ENCODE results near the gene NPY2R.

NPY2R gene
- total RNA-seq: 0 reads per million in 2 donors

GRCh38 chr4:155208258-155209054 is at the start of gene NPY2R:
Gene NPY2R, plus strand, starts transcription at chr4:155208636. Its CDS starts 5,304 bp downstream, at chr4:155213940.
- no peak for DNase-seq

GRCh38 chr4:155161357-155161756 is 47.1 kb upstream of the NPY2R start:
- no peak for DNase-seq

GRCh38 chr4:155164718-155165117 is 43.7 kb upstream of the NPY2R start:
- DNase-seq: no peak

GRCh38 chr4:155170569-155170968 is 37.9 kb upstream of the NPY2R start:
- no peak for DNase-seq

- DNase-seq: no peak
These were observed 35.1 kb upstream of the NPY2R start for GRCh38 chr4:155173371-155173770.

- no peak for DNase-seq
These were observed 33.8 kb upstream of the NPY2R start for GRCh38 chr4:155174668-155175067.

- no peak for DNase-seq
These were observed 29.2 kb upstream of the NPY2R start for GRCh38 chr4:155179216-155179615.

GRCh38 chr4:155186972-155187371 is 21.5 kb upstream of the NPY2R start:
- no peak for DNase-seq

- DNase-seq: no peak
These were observed 20.4 kb upstream of the NPY2R start for GRCh38 chr4:155187989-155188388.

GRCh38 chr4:155190099-155190498 is 18.3 kb upstream of the NPY2R start:
- no peak for DNase-seq

- no peak for DNase-seq
These were observed 10.7 kb upstream of the NPY2R start for GRCh38 chr4:155197757-155198156.

GRCh38 chr4:155207534-155208257 is 740 bp upstream of the NPY2R start:
- DNase-seq: no peak

- DNase-seq: no peak
These were observed 11.6 kb downstream of the NPY2R start for GRCh38 chr4:155220025-155220424.

GRCh38 chr4:155227131-155227530 is 18.7 kb downstream of the NPY2R start:
- DNase-seq: no peak

- no peak for DNase-seq
These were observed 20.3 kb downstream of the NPY2R start for GRCh38 chr4:155228713-155229112.

GRCh38 chr4:155232432-155232831 is 24.0 kb downstream of the NPY2R start:
- no peak for DNase-seq

GRCh38 chr4:155234206-155234605 is 25.8 kb downstream of the NPY2R start:
- no peak for DNase-seq

- no peak for DNase-seq
These were observed 29.1 kb downstream of the NPY2R start for GRCh38 chr4:155237567-155237966.

GRCh38 chr4:155241225-155241624 is 32.8 kb downstream of the NPY2R start:
- DNase-seq: no peak

- DNase-seq: no peak
These were observed 33.2 kb downstream of the NPY2R start for GRCh38 chr4:155241664-155242063.

- no peak for DNase-seq
These were observed 36.7 kb downstream of the NPY2R start for GRCh38 chr4:155245105-155245504.

- DNase-seq: no peak
These were observed 39.8 kb downstream of the NPY2R start for GRCh38 chr4:155248002-155248896.

- no peak for DNase-seq
These were observed 40.7 kb downstream of the NPY2R start for GRCh38 chr4:155249016-155249566.

All from T-helper 9 cell (primary cell).